ENCODE measurements around the gene ELFN2. TPM values are rescaled to one million over a fixed set of nuclear protein-coding genes. Genes with fewer than 3 reads are reported as not detected.

The ELFN2 gene
- total and polyA plus RNA-seq, 4 donors, result 0.62 to 6.8 (median 1.6) TPM

DNA sequence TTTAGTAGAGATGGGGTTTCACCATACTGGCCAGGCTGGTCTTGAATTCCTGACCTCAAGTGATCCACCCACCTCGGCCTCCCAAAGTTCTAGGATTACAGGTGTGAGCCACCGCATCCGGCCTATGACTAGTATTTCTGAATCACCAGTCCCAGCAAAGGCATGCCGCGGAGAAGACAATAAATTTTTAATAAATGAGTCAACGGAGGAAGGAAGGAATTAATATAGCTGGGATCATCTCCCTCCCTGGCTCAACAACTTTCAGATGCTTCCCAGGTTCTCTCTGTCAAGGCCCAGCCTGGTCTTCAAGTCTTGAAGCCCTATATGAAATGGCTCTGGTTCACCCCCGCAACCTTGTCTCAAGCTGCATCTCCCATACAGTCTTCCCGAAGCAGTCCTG, 99.3 kb downstream of the ELFN2 start:
- Histone ChIP-seq H3K27me3 (ENCODE audit: control insufficient read depth in 3 of 3, insufficient read depth in 3 of 3, low read length in 2 of 3) (peaks cover 0 to 48% (median 45%) of the 10 kb centered on the region in 3 donors), H3K4me3 (no peak overlapping the region), H3K27ac (ENCODE audit: low read depth in 1 of 2, low read length in 1 of 2) (no peak overlapping the region), H3K4me1 (ENCODE audit: control insufficient read depth in 5 of 5, insufficient read depth in 5 of 5, low read length in 5 of 5) (peaks cover 0 to 10% (median 0%) of the 10 kb centered on the region in 5 donors), H3K9me3 (ENCODE audit: control insufficient read depth in 4 of 4, insufficient read depth in 3 of 4, low read length in 3 of 4) (no peaks in the 10 kb centered on the region), H3K9ac (ENCODE audit: insufficient read depth in 1 of 2, low read length in 2 of 2) (no peak overlapping the region), H3K36me3 (ENCODE audit: control insufficient read depth in 4 of 4, insufficient read depth in 4 of 4, low read length in 4 of 4) (no peaks in the 10 kb centered on the region)
- 84 to 91% methylated on average over 8 of the region's 8 CpGs for WGBS, 2 donors
- no peak for TF ChIP-seq CTCF (IDR thresholded peaks at IDR 0.05; ENCODE audit: control extremely low read depth, extremely low read depth)
- no peak for DNase-seq
- ATAC-seq (ENCODE audit: insufficient read depth, low FRiP score), result no peak

- no peak for ATAC-seq (ENCODE audit: insufficient read depth, low FRiP score)
- DNase-seq, result peak; percentile 33 to 76 (median 39)
- Histone ChIP-seq H3K4me3 (no peak overlapping the region), H3K27ac (ENCODE audit: low read depth in 1 of 2, low read length in 1 of 2) (no peak overlapping the region), H3K4me1 (ENCODE audit: control insufficient read depth in 5 of 5, insufficient read depth in 5 of 5, low read length in 5 of 5) (peaks cover 0 to 10% (median 0%) of the 10 kb centered on the region in 5 donors), H3K36me3 (ENCODE audit: control insufficient read depth in 4 of 4, insufficient read depth in 4 of 4, low read length in 4 of 4) (no peaks in the 10 kb centered on the region), H3K27me3 (ENCODE audit: control insufficient read depth in 3 of 3, insufficient read depth in 3 of 3, low read length in 2 of 3) (peaks cover 0 to 44% (median 36%) of the 10 kb centered on the region in 3 donors), H3K9me3 (ENCODE audit: control insufficient read depth in 4 of 4, insufficient read depth in 3 of 4, low read length in 3 of 4) (no peaks in the 10 kb centered on the region), H3K9ac (ENCODE audit: insufficient read depth in 1 of 2, low read length in 2 of 2) (no peak overlapping the region)
- no peak for TF ChIP-seq CTCF (IDR thresholded peaks at IDR 0.05; ENCODE audit: control extremely low read depth, extremely low read depth)
- WGBS, 2 donors, result 36 to 54% methylated on average over 7 of the region's 7 CpGs
Observed at GRCh38 chr22:37326726-37327125, 100.6 kb downstream of the ELFN2 start.

DNA sequence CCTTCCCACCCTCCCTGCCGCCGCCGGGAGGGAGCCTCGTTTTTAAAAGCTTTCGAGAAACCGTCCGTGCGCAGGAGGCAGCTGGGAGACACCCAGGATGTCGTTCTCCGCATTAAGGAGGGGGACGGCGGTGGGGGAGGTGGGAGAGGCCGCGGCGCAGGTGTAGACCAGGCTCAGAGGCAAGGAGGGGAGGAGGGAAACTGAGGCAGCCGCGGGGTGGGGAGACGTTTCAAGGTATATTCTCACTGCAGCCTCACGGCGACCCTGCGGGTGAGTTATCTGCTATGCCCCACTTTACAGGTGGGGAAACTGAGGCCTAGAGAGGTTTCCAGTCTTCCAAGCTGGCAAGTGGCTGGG, 102.3 kb downstream of the ELFN2 start:
- H3K9me3 ChIP-seq (ENCODE audit: control insufficient read depth in 4 of 4, insufficient read depth in 3 of 4, low read length in 3 of 4), result no peaks in the 10 kb centered on the region
- no peak overlapping the region for H3K27ac ChIP-seq (ENCODE audit: low read depth in 1 of 2, low read length in 1 of 2)
- no peak for DNase-seq
- no peak for TF ChIP-seq CTCF (IDR thresholded peaks at IDR 0.05; ENCODE audit: control extremely low read depth, extremely low read depth)
- H3K36me3 ChIP-seq (ENCODE audit: control insufficient read depth in 4 of 4, insufficient read depth in 4 of 4, low read length in 4 of 4), result no peaks in the 10 kb centered on the region
- WGBS, 2 donors, result 5 to 6% methylated on average over 14 to 21 of the region's 21 CpGs
- peaks cover 0 to 43% (median 36%) of the 10 kb centered on the region in 3 donors for H3K27me3 ChIP-seq (ENCODE audit: control insufficient read depth in 3 of 3, insufficient read depth in 3 of 3, low read length in 2 of 3)
- ATAC-seq (ENCODE audit: insufficient read depth, low FRiP score), result no peak
- no peak overlapping the region for H3K9ac ChIP-seq (ENCODE audit: insufficient read depth in 1 of 2, low read length in 2 of 2)
- peaks cover 0 to 15% (median 0%) of the 10 kb centered on the region in 5 donors for H3K4me1 ChIP-seq (ENCODE audit: control insufficient read depth in 5 of 5, insufficient read depth in 5 of 5, low read length in 5 of 5)
- H3K4me3 ChIP-seq, result no peak overlapping the region
